ENCODE data around the gene SETDB1. TPM values are rescaled to one million over a fixed set of nuclear protein-coding genes. Genes with fewer than 3 reads are reported as not detected.
A peak's percentile ranks its signal among the peaks of the same experiment; 100 is the strongest.
"Not testable (repeated sequence)": the region's sequence is repeated elsewhere in the genome, so short reads cannot be mapped to it uniquely, and the experiment has no call there.

SETDB1 gene
- total and polyA plus RNA-seq, 2 donors from 2014 or later, result 12.1 to 51.6 TPM

GRCh38 chr1:150895618-150896017 is 30.5 kb upstream of the SETDB1 start:
- no peak for TF ChIP-seq CTCF (IDR thresholded peaks at IDR 0.05; ENCODE audit: borderline replicate concordance, extremely low read depth, insufficient read depth)
- DNase-seq (peak in 3 of 5 donors; percentile 24 to 37 (median 33)), FAIRE-seq (no peak)
- H3K9me3 ChIP-seq (ENCODE audit: control insufficient read depth in 2 of 3, insufficient read depth in 1 of 3, low read length in 3 of 3), result no peaks in the 10 kb centered on the region
- intact Hi-C loops (cut with DNase I), result no loop called here
- no peaks in the 10 kb centered on the region for H3K36me3 ChIP-seq (ENCODE audit: control insufficient read depth in 2 of 3, insufficient read depth in 3 of 3, low read length in 3 of 3)
- no peaks in the 10 kb centered on the region for H3K4me1 ChIP-seq (ENCODE audit: control insufficient read depth in 2 of 3, insufficient read depth in 2 of 3, low read depth in 1 of 3, low read length in 3 of 3)
- H3K27me3 ChIP-seq (ENCODE audit: control insufficient read depth, insufficient read depth, low read length), result no peaks in the 10 kb centered on the region
- no peak overlapping the region for H3K27ac ChIP-seq (ENCODE audit: low read depth in 2 of 2, low read length in 2 of 2)
- H3K9ac ChIP-seq (ENCODE audit: low read length in 3 of 3), result no peak overlapping the region
- no peak overlapping the region for H3K4me3 ChIP-seq (ENCODE audit: low read length in 3 of 3)

GRCh38 chr1:150899795-150900194 is 26.4 kb upstream of the SETDB1 start:
- H3K4me1 ChIP-seq (ENCODE audit: control insufficient read depth in 2 of 3, insufficient read depth in 2 of 3, low read depth in 1 of 3, low read length in 3 of 3); H3K9ac ChIP-seq (ENCODE audit: low read length in 3 of 3); H3K36me3 ChIP-seq (ENCODE audit: control insufficient read depth in 2 of 3, insufficient read depth in 3 of 3, low read length in 3 of 3); DNase-seq; H3K9me3 ChIP-seq (ENCODE audit: control insufficient read depth in 2 of 3, insufficient read depth in 1 of 3, low read length in 3 of 3); intact Hi-C loops (cut with DNase I); H3K27me3 ChIP-seq (ENCODE audit: control insufficient read depth, insufficient read depth, low read length); H3K4me3 ChIP-seq (ENCODE audit: low read length in 3 of 3); FAIRE-seq; H3K27ac ChIP-seq (ENCODE audit: low read depth in 2 of 2, low read length in 2 of 2): not testable (repeated sequence)

DNA sequence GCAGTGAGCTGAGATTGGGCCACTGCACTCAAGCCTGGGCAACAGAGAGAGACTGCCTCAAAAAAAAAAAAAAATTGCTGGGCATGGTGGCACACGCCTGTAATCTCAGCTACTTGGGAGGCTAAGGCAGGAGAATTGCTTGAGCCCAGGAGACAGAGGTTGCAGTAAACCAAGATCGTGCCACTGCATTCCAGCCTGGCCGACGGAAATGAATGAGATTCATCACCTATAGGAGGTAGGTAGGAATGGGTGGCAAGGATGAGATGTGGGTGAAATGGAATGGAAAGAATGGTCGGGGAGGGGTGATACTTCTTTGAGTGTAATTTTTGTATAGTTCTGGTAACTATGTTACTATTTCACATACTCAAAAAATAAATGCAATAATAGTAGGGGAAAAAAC is 23.8 kb upstream of the SETDB1 start:
- no peaks in the 10 kb centered on the region for H3K27me3 ChIP-seq (ENCODE audit: control insufficient read depth, insufficient read depth, low read length)
- FAIRE-seq, result no peak
- no peak for DNase-seq
- intact Hi-C loops (cut with DNase I), result no loop called here
- no peaks in the 10 kb centered on the region for H3K4me1 ChIP-seq (ENCODE audit: control insufficient read depth in 2 of 3, insufficient read depth in 2 of 3, low read depth in 1 of 3, low read length in 3 of 3)
- H3K27ac ChIP-seq (ENCODE audit: low read depth in 2 of 2, low read length in 2 of 2), result no peak overlapping the region
- no peaks in the 10 kb centered on the region for H3K36me3 ChIP-seq (ENCODE audit: control insufficient read depth in 2 of 3, insufficient read depth in 3 of 3, low read length in 3 of 3)
- no peak for TF ChIP-seq CTCF (IDR thresholded peaks at IDR 0.05; ENCODE audit: borderline replicate concordance, extremely low read depth, insufficient read depth)
- H3K9ac ChIP-seq (ENCODE audit: low read length in 3 of 3), result no peak overlapping the region
- H3K4me3 ChIP-seq (ENCODE audit: low read length in 3 of 3), result no peak overlapping the region
- H3K9me3 ChIP-seq (ENCODE audit: control insufficient read depth in 2 of 3, insufficient read depth in 1 of 3, low read length in 3 of 3), result no peaks in the 10 kb centered on the region

- DNase-seq, result no peak
- Histone ChIP-seq H3K9me3 (ENCODE audit: control insufficient read depth in 2 of 3, insufficient read depth in 1 of 3, low read length in 3 of 3) (no peaks in the 10 kb centered on the region), H3K9ac (ENCODE audit: low read length in 3 of 3) (no peak overlapping the region), H3K27ac (ENCODE audit: low read depth in 2 of 2, low read length in 2 of 2) (no peak overlapping the region), H3K36me3 (ENCODE audit: control insufficient read depth in 2 of 3, insufficient read depth in 3 of 3, low read length in 3 of 3) (no peaks in the 10 kb centered on the region), H3K27me3 (ENCODE audit: control insufficient read depth, insufficient read depth, low read length) (no peaks in the 10 kb centered on the region), H3K4me3 (ENCODE audit: low read length in 3 of 3) (no peak overlapping the region), H3K4me1 (ENCODE audit: control insufficient read depth in 2 of 3, insufficient read depth in 2 of 3, low read depth in 1 of 3, low read length in 3 of 3) (no peaks in the 10 kb centered on the region)
- intact Hi-C loops (cut with DNase I), result no loop called here
- no peak for TF ChIP-seq CTCF (IDR thresholded peaks at IDR 0.05; ENCODE audit: borderline replicate concordance, extremely low read depth, insufficient read depth)
- no peak for FAIRE-seq
Measured at GRCh38 chr1:150902751-150903150, 23.4 kb upstream of the SETDB1 start.

All from kidney (tissue), 14 donors.